Ovary (tissue), 3 donors: Measurements from ENCODE around the gene TFDP2.

ENCODE experiments used
- CTCF ChIP-seq, 3 donors: fragments of 450-650 bp in 2 of 3; fragments of 200-600 bp in 1 of 3; IDR thresholded peaks; one replicate each; pipeline versions ENCODE4 v1.5.1 to v1.8.0; 2016 to 2022; ENCODE audit warnings: antibody characterized with exemption in 3 of 3, mild to moderate bottlenecking in 1 of 3
- POLR2A ChIP-seq: fragments of 450-650 bp; IDR thresholded peaks from one replicate; pipeline ENCODE4 v1.6.1; 2017; ENCODE audit warnings: antibody characterized with exemption, mild to moderate bottlenecking, moderate library complexity
- donor health status: DM: no; HTN: no; CAD: no.

- TF ChIP-seq CTCF (IDR thresholded peaks at IDR 0.05) (no peak), POLR2A (no peak)
Measured at GRCh38 chr3:141928631-141929270, 220.6 kb downstream of the TFDP2 start.
